Spleen (tissue), 11 donors: ENCODE data around the gene RBBP7. TPM values are rescaled to one million over a fixed set of nuclear protein-coding genes. Genes with fewer than 3 reads are reported as not detected.

ENCODE experiments used
- DNase-seq: peaks from one replicate; pipeline ENCODE4 v3.0.0-alpha.2; 2020
- H3K27ac ChIP-seq, 8 donors: fragments of 200-600 bp; sonication (generic) in 7 of 8; 1 replicate in 4 of 8; 2 replicates in 4 of 8; pipeline versions ENCODE4 v1.5.0 to v1.8.0; 2016 to 2021; ENCODE audit warnings: inconsistent platforms in 4 of 8, mild to moderate bottlenecking in 4 of 8, moderate library complexity in 1 of 8
- H3K27me3 ChIP-seq, 7 donors: fragments of 200-600 bp; sonication (generic) in 6 of 7; replicated peaks in 1 of 7; 1 replicate in 4 of 7; 2 replicates in 3 of 7; pipeline versions ENCODE4 v1.5.0 to v1.8.0; 2016 to 2021; ENCODE audit warnings: inconsistent platforms in 3 of 7, mild to moderate bottlenecking in 1 of 7
- H3K36me3 ChIP-seq, 6 donors: fragments of 200-600 bp; sonication (generic) in 5 of 6; 1 replicate in 4 of 6; 2 replicates in 2 of 6; pipeline versions ENCODE4 v1.5.0 to v1.8.0; 2016 to 2021; ENCODE audit warnings: inconsistent platforms in 2 of 6
- H3K4me1 ChIP-seq, 6 donors: fragments of 200-600 bp; sonication (generic) in 5 of 6; 1 replicate in 3 of 6; 2 replicates in 3 of 6; pipeline versions ENCODE4 v1.5.0 to v1.8.0; 2016 to 2021; ENCODE audit warnings: inconsistent platforms in 3 of 6
- H3K4me3 ChIP-seq, 8 donors: fragments of 200-600 bp; sonication (generic) in 7 of 8; 1 replicate in 4 of 8; 2 replicates in 4 of 8; pipeline versions ENCODE4 v1.5.0 to v1.8.0; 2016 to 2021; ENCODE audit warnings: inconsistent platforms in 4 of 8, mild to moderate bottlenecking in 4 of 8, moderate library complexity in 2 of 8
- H3K9me3 ChIP-seq, 8 donors: fragments of 200-600 bp; sonication (generic) in 7 of 8; 1 replicate in 4 of 8; 2 replicates in 4 of 8; pipeline versions ENCODE4 v1.5.0 to v1.8.0; 2016 to 2021; ENCODE audit warnings: inconsistent platforms in 4 of 8
- POLR2A ChIP-seq, 3 donors: fragments of 450-650 bp; IDR thresholded peaks; one replicate each; pipeline ENCODE4 v1.5.1; 2017; ENCODE audit warnings: antibody characterized with exemption in 3 of 3, mild to moderate bottlenecking in 1 of 3
- POLR2AphosphoS5 ChIP-seq, 3 donors: sonication (generic); formaldehyde crosslinking; IDR thresholded peaks; one replicate each; pipeline ENCODE4 v1.5.1; 2017; ENCODE audit warnings: antibody characterized with exemption in 3 of 3
- WGBS, 5 donors: extraction: QIAGEN DNeasy Blood & Tissue Kit in 3 of 5; methylation state at CpG; one replicate each; pipeline versions ENCODE4 v1.1.5 to v1.1.7; 2013 to 2018; 5-methylcytosine and 5-hydroxymethylcytosine counted together
- intact Hi-C: fragments of 100-400 bp; cut with DNase I; formaldehyde crosslinking; loops from one replicate; pipeline ENCODE4 v1.15.0; 2023; ENCODE audit warnings: low total_unique reads
- polyA plus RNA-seq, 3 donors: library from polyadenylated mRNA; stranded (reverse); fragments of 200-250 nt; gene quantifications; one replicate each; pipeline ENCODE4 v1.2.1, GENCODE V29; 2013
- total RNA-seq, 7 donors: library from RNA; depleted of rRNA in 3 of 7; stranded (reverse); fragments of >200 nt in 3 of 7; fragmentation: NEBNext Ultra II Directional in 4 of 7; extraction: Animal tissue kit (Norgen Biotek cat#: 25700) in 4 of 7; gene quantifications; one replicate each; pipeline versions ENCODE4 v1.1.0 to v1.2.1, GENCODE V29; 2016 to 2021
- TF ChIP-seq, protein P1 (sequence below), 11 experiments: fragments of 200-600 bp in 7 of 11; fragments of 450-650 bp in 4 of 11; sonication (generic) in 4 of 11; IDR thresholded peaks in 8 of 11; conservative IDR thresholded peaks in 3 of 11; 1 replicate in 7 of 11; 2 replicates in 4 of 11; pipeline versions ENCODE4 v1.4.0 to v1.8.0; 2016 to 2021; ENCODE audit warnings: antibody characterized with exemption in 11 of 11, inconsistent platforms in 4 of 11, mild to moderate bottlenecking in 1 of 11
- donor health status: healthy with polysubstance abuse.
- donor health status: DM: no; HTN: no; CAD: no; lungs with moderate emphysema.
- donor health status: DM: no; HTN: no; CAD: no.
- donor health status: Bipolar disorder and iron deficiency.
- donor health status: healthy.
- donor health status: DM: no; HTN: no; CAD: no.
- donor health status: DM: yes; HTN: yes; CAD: no.

Gene RBBP7
- total and polyA plus RNA-seq, 10 donors = 68.5 to 132 (median 76.9) TPM

DNA sequence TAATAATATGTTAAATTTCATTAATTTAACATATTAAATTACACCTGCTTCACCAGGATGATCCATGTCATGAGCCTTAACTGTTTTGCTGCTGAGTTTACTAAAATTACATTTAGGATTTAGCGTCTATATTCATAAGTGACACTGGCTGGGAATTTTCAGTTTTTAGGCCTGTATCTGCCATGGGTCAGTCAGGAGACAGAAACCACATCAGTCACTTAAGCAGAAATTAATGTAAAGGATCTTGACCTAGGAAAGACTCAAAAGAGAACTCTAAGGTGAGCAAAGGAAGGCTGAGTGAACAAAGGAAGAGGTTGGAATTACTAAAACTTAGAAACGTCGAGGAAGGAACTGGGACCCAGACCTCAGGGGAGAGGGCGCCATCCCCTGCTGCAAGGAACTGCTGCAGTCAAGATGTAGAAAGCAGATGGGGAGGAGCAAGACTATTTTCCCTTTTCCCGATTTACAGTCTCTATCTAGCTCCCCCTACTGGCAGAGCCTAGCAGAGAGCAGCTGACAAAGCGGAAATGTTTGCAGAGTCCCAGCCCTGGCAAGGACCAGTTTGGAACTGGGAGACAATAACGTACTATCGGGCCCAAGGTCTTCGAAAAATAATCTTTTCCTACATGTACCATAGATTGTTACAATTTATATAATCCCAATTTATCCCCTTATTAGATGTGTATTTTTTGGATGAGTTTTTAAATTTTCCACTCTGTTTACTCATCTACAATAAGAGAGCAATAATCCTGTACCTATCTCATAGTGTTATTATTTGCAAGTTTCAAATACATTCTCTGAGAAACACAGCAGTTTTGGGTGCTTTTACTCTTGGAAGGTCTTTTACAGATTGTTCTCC lies 22.6 kb upstream of the RBBP7 start:
- peak in 1 of 3 donors; percentile 54 for TF ChIP-seq POLR2AphosphoS5 (IDR thresholded peaks at IDR 0.05)
- TF ChIP-seq, protein P1, sequence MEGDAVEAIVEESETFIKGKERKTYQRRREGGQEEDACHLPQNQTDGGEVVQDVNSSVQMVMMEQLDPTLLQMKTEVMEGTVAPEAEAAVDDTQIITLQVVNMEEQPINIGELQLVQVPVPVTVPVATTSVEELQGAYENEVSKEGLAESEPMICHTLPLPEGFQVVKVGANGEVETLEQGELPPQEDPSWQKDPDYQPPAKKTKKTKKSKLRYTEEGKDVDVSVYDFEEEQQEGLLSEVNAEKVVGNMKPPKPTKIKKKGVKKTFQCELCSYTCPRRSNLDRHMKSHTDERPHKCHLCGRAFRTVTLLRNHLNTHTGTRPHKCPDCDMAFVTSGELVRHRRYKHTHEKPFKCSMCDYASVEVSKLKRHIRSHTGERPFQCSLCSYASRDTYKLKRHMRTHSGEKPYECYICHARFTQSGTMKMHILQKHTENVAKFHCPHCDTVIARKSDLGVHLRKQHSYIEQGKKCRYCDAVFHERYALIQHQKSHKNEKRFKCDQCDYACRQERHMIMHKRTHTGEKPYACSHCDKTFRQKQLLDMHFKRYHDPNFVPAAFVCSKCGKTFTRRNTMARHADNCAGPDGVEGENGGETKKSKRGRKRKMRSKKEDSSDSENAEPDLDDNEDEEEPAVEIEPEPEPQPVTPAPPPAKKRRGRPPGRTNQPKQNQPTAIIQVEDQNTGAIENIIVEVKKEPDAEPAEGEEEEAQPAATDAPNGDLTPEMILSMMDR (IDR thresholded peaks at IDR 0.05 in 8 of 11, conservative IDR thresholded peaks at IDR 0.05 in 3 of 11) = peak; percentile 25 to 87 (median 74)
- no peak for TF ChIP-seq POLR2A (IDR thresholded peaks at IDR 0.05)
- 10 to 14% (median 10%) methylated on average over 8 to 9 of the region's 9 CpGs for WGBS, 5 donors
- Histone ChIP-seq H3K27ac (no peak overlapping the region), H3K4me1 (peaks cover 0 to 8% (median 2%) of the 10 kb centered on the region in 6 donors), H3K9me3 (no peaks in the 10 kb centered on the region), H3K4me3 (no peak overlapping the region), H3K36me3 (no peaks in the 10 kb centered on the region), H3K27me3 (peaks cover 0 to 12% (median 0%) of the 10 kb centered on the region in 7 donors)
- intact Hi-C loops = no loop called here
- DNase-seq = peak; percentile 74

DNA sequence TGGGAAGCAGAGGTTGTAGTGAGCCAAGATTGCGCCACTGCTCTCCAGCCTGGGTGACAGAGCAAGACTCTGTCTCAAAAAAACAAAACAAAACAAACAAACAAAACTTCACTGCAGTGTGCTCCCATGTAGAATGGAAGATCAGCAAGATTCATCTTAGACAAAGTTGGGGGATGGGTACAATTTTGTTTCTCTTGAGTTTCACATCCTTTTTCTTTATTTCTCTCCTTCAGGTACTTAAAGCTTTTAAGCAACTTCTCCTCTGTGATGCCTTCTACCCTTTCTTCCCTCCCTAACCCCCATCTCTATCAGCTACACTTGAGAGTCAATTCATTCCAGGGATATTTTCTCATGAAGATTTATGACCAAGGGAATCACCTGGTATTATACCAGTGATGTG lies 15.5 kb upstream of the RBBP7 start:
- Histone ChIP-seq H3K27ac (peak overlapping the region in 1 of 8 donors; percentile 51), H3K36me3 (no peaks in the 10 kb centered on the region), H3K9me3 (no peaks in the 10 kb centered on the region), H3K4me3 (no peak overlapping the region), H3K4me1 (peaks cover 0 to 8% (median 2%) of the 10 kb centered on the region in 6 donors), H3K27me3 (peaks cover 0 to 21% (median 3%) of the 10 kb centered on the region in 7 donors)
- TF ChIP-seq, protein P1 (IDR thresholded peaks at IDR 0.05 in 8 of 11, conservative IDR thresholded peaks at IDR 0.05 in 3 of 11) = no peak
- no peak for TF ChIP-seq POLR2AphosphoS5 (IDR thresholded peaks at IDR 0.05)
- no peak for TF ChIP-seq POLR2A (IDR thresholded peaks at IDR 0.05)
- intact Hi-C loops = loop anchor here (10.0 kb wide), 2 partner anchors 59 to 159 kb away; partner anchors contain the start of gene REPS2
- DNase-seq = no peak
- 81 to 100% (median 95%) methylated on average over 1 of the region's 1 CpG for WGBS, 5 donors

DNA sequence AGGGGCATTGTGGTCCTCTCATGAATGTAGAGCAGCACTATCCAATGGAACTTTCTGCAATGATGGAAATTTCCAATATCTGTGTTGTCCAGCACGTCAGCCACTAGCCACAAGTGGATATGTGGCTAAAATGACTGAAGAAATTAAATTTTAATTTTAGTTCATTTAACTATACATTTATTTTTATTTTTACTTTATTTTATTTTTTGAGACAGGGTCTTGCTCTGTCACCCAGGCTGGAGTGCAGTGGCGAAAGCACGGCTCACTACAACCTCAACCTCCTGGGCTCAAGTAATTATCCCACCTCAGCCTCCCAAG lies 13.3 kb upstream of the RBBP7 start:
- intact Hi-C loops = loop anchor here (10.0 kb wide), 2 partner anchors 61 to 161 kb away; partner anchors contain the start of gene REPS2
- no peaks in the 10 kb centered on the region for H3K36me3 ChIP-seq
- DNase-seq = no peak
- TF ChIP-seq, protein P1 (IDR thresholded peaks at IDR 0.05 in 8 of 11, conservative IDR thresholded peaks at IDR 0.05 in 3 of 11) = no peak
- no peak for TF ChIP-seq POLR2AphosphoS5 (IDR thresholded peaks at IDR 0.05)
- TF ChIP-seq POLR2A (IDR thresholded peaks at IDR 0.05) = no peak
- peaks cover 0 to 34% (median 3%) of the 10 kb centered on the region in 7 donors for H3K27me3 ChIP-seq
- no peak overlapping the region for H3K4me3 ChIP-seq
- no peaks in the 10 kb centered on the region for H3K9me3 ChIP-seq
- peak overlapping the region in 4 of 8 donors; percentile 51 to 87 (median 84) for H3K27ac ChIP-seq
- H3K4me1 ChIP-seq = peaks cover 0 to 8% (median 2%) of the 10 kb centered on the region in 6 donors
- WGBS, 5 donors = 43 to 60% (median 54%) methylated on average over 3 of the region's 3 CpGs
